GM21737 (cell line): Measurements from ENCODE around the gene PRSS53.
"Not testable (repeated sequence)": the region's sequence is repeated elsewhere in the genome, so short reads cannot be mapped to it uniquely, and the experiment has no call there.

Experiments
- ATAC-seq: cut with Tn5 transposase; IDR thresholded peaks from one replicate; pipeline ENCODE4 v1.9.1; 2021; ENCODE audit warnings: mild to moderate bottlenecking, moderate library complexity; ENCODE audit not compliant: unreplicated experiment

PRSS53 gene

GRCh38 chr16:31088459-31089183 is at the start of gene PRSS53:
TSS of gene PRSS53 (minus strand) at chr16:31088943. CDS start at chr16:31088809, 134 bp downstream.
- ATAC-seq, result no peak

DNA sequence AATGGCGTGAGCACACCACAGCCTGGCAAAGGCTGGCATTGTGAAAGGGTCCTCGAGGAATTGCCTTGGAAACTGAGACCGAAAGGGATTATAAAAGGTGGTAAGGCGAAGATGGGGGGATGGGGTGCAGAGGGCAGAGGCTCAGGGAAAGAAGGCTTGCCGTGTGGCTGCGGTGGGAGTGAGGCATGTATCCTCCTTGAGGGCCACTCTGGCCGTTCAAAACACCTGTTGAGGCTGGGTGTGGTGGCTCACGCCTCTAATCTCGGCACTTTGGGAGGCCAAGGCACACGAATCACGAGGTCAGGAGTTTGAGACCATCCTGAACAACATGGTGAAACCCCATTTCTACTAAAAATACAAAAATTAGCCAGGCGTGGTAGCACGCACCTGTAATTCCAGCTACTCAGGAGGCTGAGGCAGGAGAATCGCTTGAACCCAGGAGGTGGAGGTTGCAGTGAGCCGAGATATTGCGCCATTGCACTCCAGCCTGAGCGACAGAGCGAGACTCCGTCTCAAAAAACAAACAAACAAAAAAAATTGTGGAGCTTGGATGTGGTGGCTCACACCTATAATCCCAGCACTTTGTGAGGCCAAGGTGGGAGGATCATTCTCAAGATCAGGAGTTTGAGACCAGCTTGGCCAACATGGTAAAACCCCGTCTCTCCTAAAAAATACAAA is 48.2 kb upstream of the PRSS53 start:
- ATAC-seq, result not testable (repeated sequence)

- ATAC-seq, result no peak
Measured at GRCh38 chr16:31136287-31136662, 47.5 kb upstream of the PRSS53 start.

DNA sequence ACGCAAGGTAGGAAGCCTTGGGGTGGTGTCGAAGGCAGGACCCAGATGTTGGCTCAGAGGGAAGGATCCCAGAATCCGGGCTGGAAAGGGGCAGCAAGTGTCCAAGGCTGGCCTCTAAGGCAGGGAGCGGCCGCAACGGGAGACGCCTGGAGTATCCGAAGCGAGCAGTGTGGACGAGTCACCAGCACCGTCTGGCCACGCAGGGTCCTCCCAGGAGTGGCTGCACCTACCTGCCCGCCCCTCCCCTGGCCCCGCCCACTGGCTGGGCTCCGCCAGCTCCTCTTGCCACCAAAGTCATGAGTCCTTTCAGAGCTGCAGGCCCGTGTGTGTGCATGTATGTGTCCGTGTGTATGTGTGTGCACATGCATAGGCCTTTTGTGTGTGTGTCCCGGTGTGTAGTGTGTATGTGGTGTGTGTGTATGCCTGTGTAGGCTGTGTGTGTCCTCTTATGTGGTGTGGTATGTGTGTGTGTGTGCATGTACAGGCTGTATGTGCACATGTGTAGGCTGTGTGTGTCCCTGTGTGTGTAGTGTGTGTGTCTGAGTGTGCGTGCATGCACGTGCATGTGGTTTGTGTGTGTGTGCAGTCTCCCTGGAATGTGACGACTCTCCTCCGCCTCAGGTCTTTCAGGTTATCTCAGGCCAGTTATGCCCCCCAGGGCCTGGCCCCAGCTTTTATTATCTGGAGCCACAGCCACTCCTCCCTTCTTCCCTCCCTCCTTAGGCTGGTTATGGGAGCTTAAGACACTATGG is 47.0 kb upstream of the PRSS53 start, which contains the start of gene PRSS8:
PRSS8 (minus strand) TSS at position 193 of the 752 bp plus-strand sequence. CDS start 229 bp downstream, outside the sequence.
- no peak for ATAC-seq

GRCh38 chr16:31134625-31135534 is 46.1 kb upstream of the PRSS53 start:
- ATAC-seq, result no peak

- no peak for ATAC-seq
Measured at GRCh38 chr16:31134091-31134571, 45.4 kb upstream of the PRSS53 start.

DNA sequence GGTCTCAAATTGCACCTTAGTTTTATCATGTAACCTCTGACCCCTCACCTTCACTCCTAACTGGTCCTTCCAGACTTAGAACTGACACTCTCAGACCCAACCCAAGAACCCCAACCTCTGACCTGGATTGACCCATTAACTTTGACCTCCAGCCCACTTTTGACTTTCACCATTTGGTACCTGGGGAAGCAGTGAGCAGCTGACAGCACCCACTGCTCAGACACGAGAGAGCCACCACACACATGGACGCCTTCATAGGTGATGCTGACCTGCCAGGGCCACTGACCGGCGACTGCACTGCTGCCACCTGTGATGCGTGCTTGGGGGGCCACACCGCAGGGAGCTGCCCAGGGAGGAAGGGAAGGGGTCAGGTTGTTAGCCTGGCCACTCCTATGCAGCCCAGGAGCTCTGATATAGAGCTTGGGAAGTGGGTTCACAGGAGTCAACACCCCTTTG is 44.3 kb upstream of the PRSS53 start:
- ATAC-seq, result no peak

- no peak for ATAC-seq
Measured at GRCh38 chr16:31132303-31132979, 43.7 kb upstream of the PRSS53 start.

- ATAC-seq, result no peak
Measured at GRCh38 chr16:31131841-31132271, 43.1 kb upstream of the PRSS53 start.

DNA sequence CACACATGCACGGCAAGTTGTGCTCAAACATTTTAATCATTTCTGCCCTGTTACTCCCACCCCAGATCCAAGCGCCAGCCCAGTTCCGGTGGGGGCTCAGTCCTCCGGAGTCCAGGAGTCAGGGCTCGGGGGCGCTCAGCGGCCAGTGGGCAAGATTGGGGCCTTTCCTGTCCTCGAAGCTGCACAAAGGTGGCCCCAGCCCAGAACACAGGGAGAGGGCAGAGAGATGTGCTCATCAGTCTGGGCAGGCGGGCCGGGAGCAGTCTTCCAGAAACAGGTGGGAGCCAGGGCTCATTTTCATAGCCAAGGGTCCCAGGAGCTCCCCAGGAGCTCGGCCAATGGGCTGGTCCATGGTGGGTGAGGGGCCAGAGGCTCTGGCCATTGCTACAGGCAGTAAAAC is 42.7 kb upstream of the PRSS53 start:
- no peak for ATAC-seq

GRCh38 chr16:31130899-31131298 is 42.2 kb upstream of the PRSS53 start:
- no peak for ATAC-seq

DNA sequence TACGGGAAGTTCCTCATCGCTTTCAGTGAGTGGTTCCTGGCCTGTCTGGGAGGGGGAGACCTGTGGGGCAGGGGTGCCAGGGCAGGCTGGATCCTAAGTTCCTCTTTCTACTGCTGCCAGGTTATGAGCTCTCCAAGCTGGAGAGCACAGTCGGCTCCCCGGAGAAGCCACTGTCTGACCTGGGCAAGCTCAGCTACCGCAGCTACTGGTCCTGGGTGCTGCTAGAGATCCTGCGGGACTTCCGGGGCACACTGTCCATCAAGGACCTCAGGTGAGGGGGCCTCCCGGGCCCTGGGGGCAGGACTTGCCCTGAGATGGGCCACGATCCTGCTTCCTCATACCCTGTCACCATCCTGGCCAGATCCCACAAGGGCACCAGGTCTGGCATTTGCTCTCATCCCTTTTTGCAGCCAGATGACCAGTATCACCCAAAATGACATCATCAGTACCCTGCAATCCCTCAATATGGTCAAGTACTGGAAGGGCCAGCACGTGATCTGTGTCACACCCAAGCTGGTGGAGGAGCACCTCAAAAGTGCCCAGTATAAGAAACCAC is 41.7 kb upstream of the PRSS53 start:
- no peak for ATAC-seq

GRCh38 chr16:31129568-31130335 is 41.0 kb upstream of the PRSS53 start:
- ATAC-seq, result no peak

DNA sequence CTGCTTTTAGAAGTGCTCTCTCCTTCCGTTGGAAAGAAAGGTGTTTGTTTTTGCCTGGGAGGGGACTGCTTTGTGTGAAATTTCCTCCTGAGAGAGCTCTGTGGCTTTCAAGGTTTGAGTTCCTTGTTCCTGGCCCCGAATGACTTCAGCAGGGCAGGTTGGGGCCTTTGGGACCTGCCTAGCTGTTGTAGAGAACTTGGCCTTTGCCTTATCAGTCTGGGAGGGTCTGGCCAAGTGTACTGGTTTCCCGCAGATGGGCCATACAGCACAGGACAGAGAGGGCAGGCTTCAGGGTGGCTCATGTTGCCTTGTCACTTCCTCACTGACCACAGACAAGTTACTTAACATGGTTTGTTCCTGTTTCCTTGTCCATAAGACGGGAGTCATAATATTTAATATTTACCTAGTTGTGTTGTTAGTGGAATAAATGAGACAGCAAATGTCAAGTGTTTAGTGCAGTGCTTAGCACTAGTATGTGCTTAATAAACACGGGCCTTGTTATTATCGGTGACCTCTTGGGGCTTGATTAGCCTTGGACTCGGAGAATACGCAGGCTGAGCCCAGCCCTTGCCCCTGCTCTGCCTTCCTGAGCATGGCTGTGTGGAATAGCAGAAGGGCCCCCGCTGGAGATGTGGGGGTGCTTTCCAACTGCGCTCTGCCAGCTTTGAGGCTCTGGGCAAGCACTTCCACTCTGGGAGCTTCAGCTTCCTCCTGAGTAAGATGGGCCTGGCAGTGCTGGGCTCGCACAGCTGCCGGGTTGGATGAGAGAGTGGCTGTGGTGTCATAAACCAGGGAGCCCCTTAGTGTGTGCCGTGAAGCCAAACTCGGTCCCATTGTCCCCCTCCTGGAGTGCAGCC is 40.2 kb upstream of the PRSS53 start:
- ATAC-seq, result no peak

GRCh38 chr16:31127182-31127581 is 38.4 kb upstream of the PRSS53 start:
- ATAC-seq, result no peak

GRCh38 chr16:31125844-31126243 is 37.1 kb upstream of the PRSS53 start:
- no peak for ATAC-seq

DNA sequence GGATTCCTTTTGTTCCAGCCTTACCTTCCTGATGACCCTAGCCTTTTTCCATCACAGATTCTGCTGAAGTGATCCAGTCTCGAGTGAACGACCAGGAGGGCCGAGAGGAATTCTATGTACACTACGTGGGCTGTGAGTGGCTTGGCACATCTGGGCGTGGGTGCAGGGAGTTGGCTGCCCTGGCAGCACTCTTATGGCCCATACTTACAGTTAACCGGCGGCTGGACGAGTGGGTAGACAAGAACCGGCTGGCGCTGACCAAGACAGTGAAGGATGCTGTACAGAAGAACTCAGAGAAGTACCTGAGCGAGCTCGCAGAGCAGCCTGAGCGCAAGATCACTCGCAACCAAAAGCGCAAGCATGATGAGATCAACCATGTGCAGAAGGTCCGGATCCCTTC is 31.4 kb upstream of the PRSS53 start:
- no peak for ATAC-seq
